HuH-7.5 (cell line): ENCODE results near the gene ARHGAP23.
"Not testable (repeated sequence)": the region's sequence is repeated elsewhere in the genome, so short reads cannot be mapped to it uniquely, and the experiment has no call there.

Experiments
- DNase-seq: peaks from one replicate; pipeline ENCODE4 v3.0.0; 2011; ENCODE audit warnings: low spot score

ARHGAP23 gene

DNA sequence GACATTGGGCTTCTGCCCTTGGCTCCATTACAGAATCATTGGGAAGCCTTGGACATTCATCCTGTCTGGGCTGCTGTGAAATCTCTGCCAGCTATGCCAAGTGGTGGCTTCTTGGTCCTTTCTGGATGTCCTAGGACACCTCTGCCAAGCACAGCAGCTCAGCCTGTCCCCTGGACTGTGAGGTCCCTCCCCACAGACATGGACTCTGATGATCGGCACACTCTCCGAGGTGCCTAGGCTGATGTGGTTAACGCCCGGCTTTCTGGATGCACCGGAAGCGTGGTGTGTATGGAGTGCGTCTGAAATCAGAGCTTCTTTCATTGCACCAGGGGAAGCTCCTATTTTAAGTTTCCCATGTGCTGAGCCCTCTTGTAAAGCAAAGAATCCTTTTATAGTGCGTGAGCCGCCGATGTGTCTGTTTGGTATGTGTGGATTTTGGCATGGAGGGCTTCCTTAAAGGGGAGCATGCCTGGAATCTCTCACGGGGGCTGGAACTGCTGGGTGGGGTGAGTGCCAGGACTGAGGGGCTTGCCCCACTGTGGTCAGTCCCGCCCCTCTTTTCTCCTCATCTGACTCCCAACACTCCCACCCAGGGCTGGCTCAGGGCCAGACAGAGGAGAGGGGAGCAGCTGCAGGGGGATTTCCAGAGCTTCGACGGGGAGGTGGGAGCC is 7.0 kb upstream of the ARHGAP23 start:
- no peak for DNase-seq

DNA sequence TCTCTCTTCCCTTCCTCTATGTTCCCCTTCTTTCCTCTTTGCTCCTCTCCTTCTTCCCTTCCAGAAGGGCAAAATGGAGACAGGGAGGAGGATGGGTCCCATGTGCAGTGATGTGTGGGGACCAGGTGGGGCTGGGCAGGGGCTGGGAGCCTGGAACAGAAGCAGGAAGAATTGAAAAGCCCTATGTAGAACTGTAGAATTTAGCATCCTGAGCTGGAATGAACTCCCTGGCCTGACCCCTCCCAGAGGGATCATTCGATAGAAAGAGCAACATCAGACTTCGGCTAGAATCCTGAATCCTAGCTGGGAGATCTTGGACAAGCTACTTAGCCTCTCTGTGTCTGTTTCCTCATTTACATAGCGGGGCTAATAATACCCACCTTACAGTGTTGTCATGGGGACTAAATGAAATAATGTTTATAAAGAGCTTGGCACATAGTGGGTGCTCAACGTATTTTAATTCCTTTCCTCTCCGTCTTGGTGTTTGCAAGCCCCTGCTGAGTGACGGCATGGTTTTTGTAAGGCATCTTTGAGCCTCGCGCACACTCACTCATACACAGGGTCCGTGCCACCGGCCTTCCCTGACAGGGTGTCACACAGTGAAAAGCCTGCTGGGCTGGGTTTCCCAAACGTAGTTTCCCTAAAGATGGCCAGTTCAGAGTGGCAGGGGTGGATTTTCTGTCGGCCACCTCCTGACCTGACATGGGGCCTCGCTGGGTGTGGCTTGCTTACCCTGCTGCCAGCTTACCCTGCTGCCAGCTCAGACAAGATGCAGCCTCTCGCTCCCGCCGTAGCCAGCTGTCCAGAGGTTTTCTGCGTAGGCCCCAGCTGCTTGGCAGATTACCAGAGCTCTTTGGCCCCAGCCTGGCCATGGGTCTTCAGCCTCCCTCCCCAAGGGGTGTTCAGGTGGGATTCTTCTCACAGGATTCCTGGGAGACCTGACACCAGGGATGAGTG is 6.1 kb upstream of the ARHGAP23 start:
- DNase-seq: no peak

DNA sequence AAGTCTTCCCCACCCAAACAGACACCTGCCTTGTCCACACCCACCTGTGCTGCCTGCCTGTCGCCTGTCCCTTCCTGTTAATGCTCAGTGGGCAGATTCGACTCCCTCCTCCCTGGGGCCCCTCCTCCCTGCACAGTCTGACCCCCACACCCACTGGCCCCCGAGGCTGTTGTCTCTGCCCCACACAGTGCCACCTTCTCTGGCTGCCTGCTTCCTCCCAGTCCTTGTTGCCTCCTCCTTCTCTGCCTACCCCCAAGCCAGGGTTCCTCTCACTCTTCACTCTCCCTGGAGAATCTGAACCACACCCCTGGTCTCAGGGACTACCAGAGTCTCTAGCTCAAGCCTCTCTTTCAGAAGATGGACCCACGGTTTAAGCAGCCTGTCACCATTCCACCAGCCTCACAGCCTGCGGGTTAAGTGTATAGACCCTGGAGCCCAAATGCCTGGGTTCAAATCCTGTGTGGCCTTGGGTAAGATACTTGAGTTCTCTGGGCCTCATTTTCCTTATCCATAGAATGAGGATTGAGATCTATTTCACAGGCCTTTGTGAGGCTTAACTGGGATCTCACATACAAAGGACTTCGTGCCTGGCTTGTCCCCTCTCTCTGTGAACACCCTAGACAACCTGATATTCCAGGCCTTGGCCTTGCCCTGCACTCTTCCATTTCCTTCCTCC is 3.8 kb upstream of the ARHGAP23 start:
- DNase-seq: no peak

DNA sequence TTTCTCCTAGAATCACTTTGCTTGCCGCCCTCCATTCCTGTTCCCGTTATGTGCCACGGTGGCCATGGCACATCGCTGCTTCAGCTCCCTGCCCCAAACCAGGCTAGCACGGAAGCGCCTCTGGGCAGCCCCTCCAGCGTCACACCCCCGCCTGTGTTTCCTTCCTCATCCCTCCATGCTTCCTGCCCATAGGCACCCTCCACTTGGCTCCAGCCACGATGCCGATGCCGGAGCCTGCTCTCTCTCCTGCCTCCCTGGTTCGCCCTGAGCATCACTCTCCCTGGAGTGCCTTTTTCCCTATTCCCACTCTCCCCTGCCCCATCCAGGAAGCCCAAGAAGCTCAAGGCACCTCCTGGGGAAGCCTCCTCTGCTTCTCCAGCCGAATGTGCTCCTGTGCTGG is 3.2 kb upstream of the ARHGAP23 start:
- DNase-seq: no peak

DNA sequence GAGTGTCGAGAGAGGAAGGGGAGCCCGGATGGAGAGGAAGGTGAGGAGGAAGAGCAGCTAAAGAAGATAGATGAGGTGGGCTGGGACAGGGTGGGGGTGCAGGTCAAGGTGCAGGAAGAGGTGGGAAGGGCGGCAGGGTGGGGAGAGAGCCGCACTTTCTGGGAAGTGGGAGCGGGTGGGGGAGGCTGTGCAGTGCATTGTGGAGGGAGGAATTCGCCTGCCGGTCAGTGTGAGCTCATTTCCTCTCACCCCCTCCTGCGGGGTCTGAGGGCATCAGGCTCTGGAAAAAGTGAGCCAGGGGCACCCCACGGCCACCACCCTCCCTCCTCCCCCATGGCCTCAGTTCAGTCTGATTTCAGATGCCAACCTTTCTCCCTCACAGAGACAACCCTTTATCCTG is 2.5 kb upstream of the ARHGAP23 start:
- DNase-seq: no peak

DNA sequence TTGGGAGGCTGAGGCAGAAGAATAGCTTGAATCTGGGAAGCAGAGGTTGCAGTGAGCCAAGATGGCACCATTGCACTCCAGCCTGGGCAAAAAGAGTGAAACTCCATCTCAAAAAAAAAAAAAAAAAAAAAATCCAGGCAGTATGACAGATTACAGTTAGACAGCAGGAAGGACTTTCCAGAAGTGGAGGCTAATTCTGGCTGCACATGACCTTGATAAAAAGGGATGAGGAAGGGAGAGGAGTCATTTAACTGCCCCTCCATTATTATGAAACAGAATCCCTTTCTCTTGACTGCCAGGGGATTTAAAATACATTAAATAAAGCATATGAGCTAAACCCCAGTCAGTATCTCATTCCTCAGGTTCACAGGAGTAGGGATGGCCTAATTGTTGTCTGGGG is 1.8 kb upstream of the ARHGAP23 start:
- no peak for DNase-seq

DNA sequence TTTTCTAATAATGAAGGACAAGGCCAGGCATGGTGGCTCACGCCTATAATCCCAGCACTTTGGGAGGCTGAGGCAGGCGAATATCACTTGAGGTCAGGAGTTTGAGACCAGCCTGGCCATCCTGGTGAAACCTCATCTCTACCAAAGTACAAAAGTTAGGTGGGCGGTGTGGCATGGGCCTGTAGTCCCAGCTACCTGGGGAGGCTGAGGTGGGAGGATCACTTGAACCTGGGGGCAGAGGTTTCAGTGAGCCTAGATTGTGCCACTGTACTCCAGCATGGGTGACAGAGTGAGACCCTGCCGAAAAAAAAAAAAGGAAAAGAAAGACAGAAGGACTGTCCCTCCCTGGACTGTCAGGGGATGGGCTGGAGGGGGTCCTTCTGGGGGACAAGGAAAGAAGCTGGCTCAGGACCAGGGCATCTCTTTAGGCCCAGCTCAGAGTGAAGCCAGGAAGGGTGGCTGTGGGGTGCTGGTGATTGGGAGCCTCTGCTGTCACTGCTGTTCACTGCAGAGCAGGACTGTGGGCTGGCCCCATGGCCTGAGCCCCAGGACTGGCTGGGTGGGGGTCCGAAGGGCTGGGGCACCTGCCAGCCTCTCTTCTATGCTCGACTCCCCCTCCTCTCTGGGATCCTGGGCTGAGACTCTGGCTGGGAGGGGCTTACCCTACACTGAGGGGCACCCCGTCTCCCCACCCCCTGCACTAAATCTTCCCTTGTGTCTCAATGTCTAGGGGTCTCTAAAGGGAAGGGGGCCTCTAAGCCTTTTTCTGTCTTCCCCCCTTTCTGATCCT is 909 bp upstream of the ARHGAP23 start:
- DNase-seq: no peak

DNA sequence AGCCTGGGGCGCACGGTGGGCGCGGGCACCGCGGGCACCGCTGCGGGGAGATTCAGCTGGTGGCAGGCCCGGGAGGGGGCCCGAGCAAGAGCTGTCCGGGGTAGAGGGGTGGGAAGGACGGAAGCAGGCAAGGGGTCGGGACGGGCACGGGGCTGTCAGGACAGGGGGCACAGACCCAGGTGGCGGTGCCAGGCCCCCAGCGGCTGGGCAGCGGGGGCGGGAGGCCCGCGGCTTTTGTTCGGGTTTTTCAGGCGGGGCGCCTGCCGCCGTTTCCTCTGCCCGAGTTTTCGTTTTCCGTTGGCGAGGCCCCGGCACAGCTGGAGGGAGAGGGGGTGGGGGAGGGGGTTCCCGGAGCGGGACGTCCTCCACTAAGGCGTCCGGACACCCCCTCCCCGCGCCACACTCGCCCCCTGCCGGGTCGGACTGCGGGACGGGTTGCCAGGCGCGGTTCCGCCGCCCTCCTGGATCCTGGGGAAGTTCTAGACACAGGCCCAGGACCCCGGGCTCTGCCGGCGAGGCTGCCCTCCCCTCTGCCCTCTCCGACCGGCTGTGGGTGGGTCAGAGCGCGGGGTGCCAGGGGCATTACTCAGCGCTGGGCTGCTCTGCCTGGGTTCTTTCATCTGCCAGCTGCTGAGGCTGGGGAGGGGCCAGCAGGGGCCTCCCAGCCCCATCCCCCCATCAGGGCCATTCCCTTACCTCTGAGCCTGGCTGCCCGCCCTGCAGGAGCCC is 543 bp downstream of the ARHGAP23 start:
- DNase-seq: no peak

DNA sequence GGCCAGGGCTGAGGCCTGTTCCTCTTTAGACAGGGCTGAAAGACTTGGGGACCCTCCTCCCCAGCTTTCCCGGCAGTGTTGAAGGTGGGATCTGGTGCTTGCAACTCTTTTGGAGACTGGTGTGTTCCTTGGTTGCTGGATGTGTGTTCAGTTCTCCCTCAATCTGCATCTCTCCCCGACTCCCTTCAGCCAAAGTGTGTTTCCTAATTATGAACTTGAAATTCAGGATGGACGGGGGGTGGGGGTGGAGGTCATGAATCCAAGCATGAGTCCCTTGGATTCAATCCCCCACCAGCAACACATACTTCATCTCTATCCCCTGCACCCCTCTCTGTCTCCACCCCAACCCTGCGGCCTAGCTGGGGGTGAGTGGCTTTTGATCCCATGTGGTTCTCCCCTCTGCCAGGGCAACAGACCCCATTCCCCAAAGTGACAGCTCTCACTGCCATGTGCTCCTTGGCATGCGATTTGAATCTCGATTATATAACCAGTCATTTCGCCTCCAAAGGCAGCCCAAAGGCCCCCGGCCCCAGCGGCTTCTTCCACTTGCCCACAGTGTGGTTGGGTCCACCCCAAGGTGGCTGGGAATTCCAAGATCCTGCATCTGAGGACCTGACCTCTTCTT is 1.3 kb downstream of the ARHGAP23 start:
- no peak for DNase-seq

DNA sequence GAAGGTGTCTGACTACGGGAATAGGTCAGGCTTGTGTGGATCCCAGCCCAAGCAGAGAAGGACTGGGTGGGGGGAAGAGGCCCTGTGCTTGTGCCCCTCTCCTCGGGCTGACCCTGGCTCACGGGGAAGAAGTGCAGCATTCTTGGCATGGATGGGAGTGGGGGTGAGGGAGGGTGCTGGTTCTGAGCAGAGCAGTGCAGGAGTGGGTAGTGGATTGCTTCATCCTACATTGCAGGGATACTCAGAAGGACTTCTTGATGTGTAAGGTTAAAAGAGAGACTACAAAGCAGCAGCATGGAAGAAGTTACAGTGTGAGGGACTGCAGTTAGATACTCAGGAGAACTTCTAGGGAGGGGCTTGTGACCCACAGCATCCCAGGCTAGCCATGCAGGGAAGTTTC is 2.1 kb downstream of the ARHGAP23 start:
- no peak for DNase-seq

DNA sequence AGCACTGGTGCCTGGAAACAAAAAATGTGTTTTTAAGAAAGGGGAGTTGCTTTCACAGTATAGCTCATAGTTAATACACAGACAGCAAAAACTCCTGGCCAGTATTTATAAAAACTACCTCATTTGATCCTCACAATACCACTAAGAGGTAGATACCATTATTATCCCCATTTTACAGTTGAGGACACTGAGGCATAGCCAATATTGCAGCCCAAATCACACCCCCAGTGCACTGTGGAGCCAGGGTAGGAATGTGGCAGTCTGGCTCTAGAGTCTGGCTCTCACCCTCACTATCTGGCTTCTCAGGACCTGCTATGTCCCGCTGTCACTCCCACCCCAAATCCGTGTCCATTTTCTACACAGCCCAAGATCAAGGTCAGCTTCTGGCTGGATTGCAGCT is 2.6 kb downstream of the ARHGAP23 start:
- no peak for DNase-seq

DNA sequence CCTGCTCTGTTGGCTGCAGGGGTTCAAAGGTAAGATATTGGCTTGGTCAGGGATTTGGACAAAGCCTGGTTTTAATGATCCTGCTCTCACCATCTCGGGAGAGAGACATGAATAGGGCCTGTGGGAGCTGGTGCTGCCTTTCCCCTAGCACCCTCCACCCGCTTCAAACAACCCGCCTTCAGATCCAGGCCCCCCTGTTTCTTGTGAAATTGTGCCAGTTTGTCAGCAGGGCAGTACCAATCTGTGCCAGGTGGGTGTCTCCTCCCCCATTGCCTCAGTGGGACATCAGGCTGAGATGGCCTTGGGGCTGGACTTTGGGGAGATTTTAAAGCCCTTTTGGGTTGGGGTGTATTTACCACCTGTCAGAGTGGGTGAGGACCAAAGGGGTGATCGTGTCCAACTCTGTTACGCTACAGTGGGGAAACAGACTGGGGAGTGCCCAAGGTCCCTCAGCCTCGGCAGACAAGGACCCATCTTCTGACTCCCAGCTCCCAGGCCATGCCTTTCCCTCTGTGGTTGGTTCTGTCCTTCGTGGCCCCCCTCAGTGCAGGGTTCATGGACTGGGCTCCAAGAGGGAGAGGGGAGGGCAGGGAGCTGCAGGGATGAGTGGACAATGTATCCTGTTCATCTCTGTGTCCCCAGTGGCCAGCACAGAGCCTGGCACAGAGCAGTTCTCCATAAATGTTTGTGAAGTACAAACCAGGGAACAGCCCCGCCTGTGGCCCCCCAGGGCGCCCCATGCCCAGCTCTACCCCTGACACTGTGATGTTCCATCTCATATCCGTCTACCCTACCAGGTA is 3.3 kb downstream of the ARHGAP23 start:
- no peak for DNase-seq

DNA sequence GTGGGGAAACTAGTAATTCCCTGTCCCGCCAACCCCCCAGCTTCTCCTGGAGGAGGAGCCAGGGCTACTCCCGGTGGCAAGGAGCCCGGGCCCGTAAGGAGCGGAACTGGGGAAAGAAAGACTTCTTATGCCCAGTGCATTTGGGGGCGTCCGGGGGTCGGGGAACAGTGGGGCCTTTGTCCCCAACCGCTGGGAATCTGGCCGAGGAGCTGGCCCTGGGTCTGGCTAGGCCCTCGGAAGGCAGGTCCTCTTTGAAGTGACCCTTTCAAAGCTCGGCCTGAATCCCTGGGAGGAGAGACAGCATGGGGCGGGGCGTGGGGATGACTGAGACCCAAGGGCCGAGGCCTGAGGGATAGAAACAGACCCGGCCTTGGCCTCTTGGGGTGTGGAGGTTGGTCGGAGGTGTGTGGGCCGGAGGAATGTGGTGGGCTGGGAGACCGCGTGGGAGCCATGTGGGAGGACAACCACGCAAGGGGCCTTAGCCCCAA is 6.0 kb downstream of the ARHGAP23 start:
- no peak for DNase-seq

DNA sequence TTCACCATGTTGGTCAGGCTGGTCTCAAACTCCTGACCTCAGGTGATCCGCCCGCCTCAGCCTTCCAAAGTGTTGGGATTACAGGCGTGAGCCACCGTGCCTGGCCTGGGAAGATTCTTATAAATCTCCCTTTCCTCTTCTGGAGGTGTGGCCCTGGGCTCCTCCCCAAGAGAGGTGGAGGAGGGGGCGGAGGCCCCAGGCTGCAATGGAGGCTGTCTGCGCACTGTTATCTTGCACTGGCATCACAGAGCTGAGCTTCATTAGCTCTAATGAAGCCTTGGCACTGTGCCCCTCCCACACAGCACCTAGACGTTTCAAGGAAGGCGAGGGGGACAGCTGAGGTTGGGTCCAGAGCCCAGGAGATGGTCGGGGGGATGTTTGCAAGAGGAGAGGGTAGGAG is 7.5 kb downstream of the ARHGAP23 start:
- no peak for DNase-seq

DNA sequence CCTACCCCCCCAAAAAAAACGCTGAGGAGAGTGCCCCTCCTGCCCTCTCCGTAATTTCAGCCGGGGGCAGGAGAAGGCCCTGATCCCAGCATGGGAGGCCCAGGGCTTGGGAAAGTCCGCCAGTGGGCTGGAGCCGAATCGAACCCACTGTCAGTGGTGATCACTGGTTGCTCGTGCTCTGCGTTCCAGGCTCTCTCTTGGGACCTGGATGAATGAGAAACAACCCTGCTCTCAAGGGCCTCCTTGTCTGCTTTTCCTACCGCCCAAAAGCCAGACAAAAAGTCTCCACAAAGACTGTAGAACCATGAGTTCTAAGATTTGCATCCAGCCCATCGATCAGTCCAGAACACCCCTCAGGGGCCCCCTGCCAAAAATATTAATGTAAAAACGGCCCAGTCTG is 8.1 kb downstream of the ARHGAP23 start:
- DNase-seq: no peak

DNA sequence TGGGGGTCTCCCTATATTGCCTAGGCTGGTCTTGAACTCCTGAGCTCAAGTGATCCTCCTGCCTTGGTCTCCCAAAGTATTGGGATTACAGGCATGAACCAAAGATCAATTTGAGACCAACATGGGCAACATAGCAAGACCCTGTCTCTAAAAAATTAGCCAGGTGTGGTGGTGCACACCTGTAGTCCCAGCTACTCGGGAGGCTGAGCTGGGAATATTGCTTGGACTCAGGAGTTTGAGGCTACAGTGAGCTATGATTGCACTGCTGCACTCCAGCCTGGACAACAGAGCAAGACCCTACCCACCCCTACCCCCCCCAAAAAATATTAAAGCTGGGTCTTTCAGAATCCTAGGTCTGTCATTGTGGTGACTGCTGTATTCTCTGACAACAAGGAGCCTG is 9.0 kb downstream of the ARHGAP23 start:
- not testable (repeated sequence) for DNase-seq

DNA sequence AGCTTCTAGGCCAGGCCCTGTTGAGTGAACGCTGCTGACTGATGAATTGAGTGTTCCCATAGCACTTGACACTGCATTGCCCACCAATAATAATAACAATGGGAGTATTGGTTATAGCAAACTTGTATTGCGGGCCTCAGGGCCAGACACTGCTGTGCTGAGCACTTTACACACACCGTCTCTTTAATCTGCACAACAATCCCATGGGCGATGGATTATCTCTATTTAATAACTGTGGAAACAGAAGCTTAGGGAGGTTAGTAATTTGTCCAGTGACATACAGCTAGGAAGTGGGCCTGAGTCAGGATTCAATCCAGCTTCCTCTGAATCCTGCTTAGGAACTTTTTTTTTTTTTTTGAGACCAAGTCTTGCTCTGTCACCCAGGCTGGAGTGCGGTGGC is 11.2 kb downstream of the ARHGAP23 start:
- DNase-seq: no peak

DNA sequence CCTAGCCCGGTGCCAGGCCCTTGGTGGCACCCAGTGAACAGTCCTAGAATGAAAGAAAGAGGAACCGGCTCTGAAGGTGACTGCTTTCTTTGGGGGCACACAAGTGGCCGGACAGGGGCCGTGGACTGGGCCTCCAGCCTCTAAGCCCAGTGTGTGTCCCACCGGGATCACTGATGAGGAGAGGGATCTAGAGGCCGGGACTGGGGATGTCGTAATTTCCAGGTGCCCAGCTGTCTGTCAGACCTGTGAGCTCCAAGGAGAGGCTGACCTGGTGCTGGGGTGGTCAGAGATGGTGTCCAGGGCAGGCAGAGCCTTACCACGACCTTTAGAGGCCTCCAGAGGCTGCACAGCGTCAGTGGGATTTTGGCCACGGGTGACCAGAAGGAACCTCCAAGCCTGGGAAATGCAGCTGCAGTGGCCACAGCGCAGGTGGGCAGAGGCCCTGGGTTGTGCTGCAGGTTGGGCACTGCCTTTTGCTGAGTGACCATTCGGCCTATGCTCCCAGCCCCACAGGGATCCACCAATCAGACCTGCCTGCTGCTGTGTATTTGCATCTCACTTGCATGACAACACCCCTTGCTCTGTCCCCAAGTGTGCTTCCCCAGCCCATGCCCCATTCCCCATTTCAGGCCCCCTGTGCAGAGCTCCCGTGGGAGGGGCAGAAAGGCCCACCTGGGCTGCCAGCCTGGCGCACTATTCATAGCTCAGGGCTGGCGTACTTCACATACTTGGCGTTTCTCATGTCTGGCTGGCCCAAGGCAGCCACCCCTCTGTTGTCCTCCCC is 12.5 kb downstream of the ARHGAP23 start:
- DNase-seq: no peak

DNA sequence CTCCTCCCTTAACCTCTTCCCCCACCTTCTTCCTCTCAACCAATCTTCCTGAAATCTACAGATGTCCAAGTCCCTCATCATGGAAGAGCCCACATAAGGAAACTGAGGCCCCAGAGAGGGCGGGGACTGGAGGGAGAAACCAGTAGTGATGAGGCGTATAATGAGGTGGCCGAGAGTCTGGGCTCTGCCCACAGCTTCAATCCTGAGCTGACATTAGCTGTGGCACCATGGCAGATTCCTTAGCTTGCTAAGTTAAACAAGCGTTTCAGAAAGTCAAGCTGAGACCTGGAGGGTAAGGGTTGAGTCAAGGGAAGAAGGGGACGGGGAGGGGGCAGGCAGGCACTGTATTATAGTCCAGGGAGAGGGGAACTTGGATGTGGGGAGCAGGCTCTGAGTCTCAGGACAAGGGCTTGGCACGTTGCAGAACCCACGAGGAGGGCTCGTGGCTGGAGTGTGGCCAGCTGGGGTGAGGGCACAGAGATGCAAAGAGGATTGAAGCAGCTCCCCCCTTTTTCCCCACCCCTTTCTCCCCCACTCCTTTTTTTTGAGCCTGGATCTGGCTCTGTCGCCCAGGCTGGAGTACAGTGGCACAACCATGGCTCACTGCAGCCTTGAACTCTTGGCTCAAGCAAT is 13.3 kb downstream of the ARHGAP23 start:
- no peak for DNase-seq
